HepG2 (cell line): Measurements from ENCODE around the gene TUBA4B. TPM values are rescaled to one million over a fixed set of nuclear protein-coding genes. Genes with fewer than 3 reads are reported as not detected.

Experiments used
- MAFF ChIP-seq: IDR thresholded peaks from 2 replicates; pipeline ENCODE4 v1.6.1; 2011; ENCODE audit warnings: low read depth, low read length, improper control_type of control experiment
- MTA1 ChIP-seq: sonication (generic); formaldehyde crosslinking; IDR thresholded peaks from 2 replicates; pipeline ENCODE4 v1.4.0; 2020; ENCODE audit warnings: missing genetic modification reagents, mild to moderate bottlenecking, borderline replicate concordance
- SP5 ChIP-seq: IDR thresholded peaks from 2 replicates; pipeline ENCODE4 v1.6.1; 2016; ENCODE audit warnings: low read depth, borderline replicate concordance
- ZNF207 ChIP-seq: fragments of 450-650 bp; IDR thresholded peaks from 2 replicates; pipeline ENCODE4 v1.6.1; 2016; ENCODE audit warnings: antibody characterized with exemption, borderline replicate concordance
- ZNF30 ChIP-seq: sonication (generic); formaldehyde crosslinking; IDR thresholded peaks from 2 replicates; pipeline ENCODE4 v1.5.0; 2020; ENCODE audit warnings: mild to moderate bottlenecking, missing genetic modification reagents
- polyA plus RNA-seq, 8 experiments: library from polyadenylated mRNA; depleted of rRNA in 3 of 8; stranded (reverse) in 7 of 8; unstranded in 1 of 8; fragments of >200 nt; fragmentation: Illumina TruSeq in 4 of 8; extraction: Trizol in 4 of 8; gene quantifications; 2 replicates each; pipeline versions ENCODE4 v1.2.1 to v1.2.3, GENCODE V29; 2011 to 2016; ENCODE audit warnings: low read depth in 4 of 8, missing spikeins in 1 of 8, mixed read lengths in 1 of 8; ENCODE audit not compliant: insufficient read depth in 1 of 8
- total RNA-seq, 5 experiments: library from RNA; depleted of rRNA; stranded (reverse); fragments of >200 nt; fragmentation: Illumina TruSeq; extraction: Trizol; gene quantifications; 2 replicates each; pipeline ENCODE4 v1.2.3, GENCODE V29; 2016; ENCODE audit warnings: low read depth in 1 of 5
- TF ChIP-seq, protein P1 (sequence below), 2 experiments: fragments of 450-650 bp in 1 of 2; sonication (generic) in 1 of 2; formaldehyde crosslinking in 1 of 2; IDR thresholded peaks; 2 replicates each; pipeline versions ENCODE4 v1.6.1 to v1.8.0; 2016 to 2022; ENCODE audit warnings: antibody characterized with exemption in 1 of 2, mild to moderate bottlenecking in 1 of 2, missing genetic modification reagents in 1 of 2

The TUBA4B gene
- total and polyA plus RNA-seq, 2 of the 13 experiments (the other 11 are each of a cell fraction or from before 2014, with no cell fraction given): 0.18 to 0.22 TPM

DNA sequence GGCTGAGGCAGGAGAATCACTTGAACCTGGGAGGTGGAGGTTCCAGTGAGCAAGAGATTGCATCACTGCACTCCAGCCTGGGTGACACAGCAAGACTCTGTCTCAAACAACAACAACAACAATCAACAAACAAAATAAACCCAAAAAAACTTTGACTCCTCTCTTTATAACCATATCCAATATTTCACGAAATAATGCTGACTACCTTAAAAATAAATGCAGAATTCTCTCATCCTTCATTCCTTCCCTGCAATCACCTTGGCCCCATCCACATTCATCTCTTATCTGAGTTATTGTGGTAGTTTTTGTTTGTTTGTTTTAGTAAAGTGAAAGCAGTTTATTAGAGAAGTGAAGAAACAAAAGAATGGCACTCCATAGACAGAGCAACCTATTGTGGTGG is 53.0 kb downstream of the TUBA4B start (continued):
- TF ChIP-seq, protein P1, sequence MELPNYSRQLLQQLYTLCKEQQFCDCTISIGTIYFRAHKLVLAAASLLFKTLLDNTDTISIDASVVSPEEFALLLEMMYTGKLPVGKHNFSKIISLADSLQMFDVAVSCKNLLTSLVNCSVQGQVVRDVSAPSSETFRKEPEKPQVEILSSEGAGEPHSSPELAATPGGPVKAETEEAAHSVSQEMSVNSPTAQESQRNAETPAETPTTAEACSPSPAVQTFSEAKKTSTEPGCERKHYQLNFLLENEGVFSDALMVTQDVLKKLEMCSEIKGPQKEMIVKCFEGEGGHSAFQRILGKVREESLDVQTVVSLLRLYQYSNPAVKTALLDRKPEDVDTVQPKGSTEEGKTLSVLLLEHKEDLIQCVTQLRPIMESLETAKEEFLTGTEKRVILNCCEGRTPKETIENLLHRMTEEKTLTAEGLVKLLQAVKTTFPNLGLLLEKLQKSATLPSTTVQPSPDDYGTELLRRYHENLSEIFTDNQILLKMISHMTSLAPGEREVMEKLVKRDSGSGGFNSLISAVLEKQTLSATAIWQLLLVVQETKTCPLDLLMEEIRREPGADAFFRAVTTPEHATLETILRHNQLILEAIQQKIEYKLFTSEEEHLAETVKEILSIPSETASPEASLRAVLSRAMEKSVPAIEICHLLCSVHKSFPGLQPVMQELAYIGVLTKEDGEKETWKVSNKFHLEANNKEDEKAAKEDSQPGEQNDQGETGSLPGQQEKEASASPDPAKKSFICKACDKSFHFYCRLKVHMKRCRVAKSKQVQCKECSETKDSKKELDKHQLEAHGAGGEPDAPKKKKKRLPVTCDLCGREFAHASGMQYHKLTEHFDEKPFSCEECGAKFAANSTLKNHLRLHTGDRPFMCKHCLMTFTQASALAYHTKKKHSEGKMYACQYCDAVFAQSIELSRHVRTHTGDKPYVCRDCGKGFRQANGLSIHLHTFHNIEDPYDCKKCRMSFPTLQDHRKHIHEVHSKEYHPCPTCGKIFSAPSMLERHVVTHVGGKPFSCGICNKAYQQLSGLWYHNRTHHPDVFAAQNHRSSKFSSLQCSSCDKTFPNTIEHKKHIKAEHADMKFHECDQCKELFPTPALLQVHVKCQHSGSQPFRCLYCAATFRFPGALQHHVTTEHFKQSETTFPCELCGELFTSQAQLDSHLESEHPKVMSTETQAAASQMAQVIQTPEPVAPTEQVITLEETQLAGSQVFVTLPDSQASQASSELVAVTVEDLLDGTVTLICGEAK (IDR thresholded peaks at IDR 0.05): no peak
- TF ChIP-seq, protein P1 (CRISPR knock-in tag; IDR thresholded peaks at IDR 0.05): no peak
- TF ChIP-seq ZNF30 (CRISPR knock-in tag) (no peak), MTA1 (no peak), MAFF (peak; percentile 76), SP5 (CRISPR knock-in tag) (no peak), ZNF207 (no peak)
